T-helper 17 cell (primary cell): ENCODE results near the gene ILKAP. TPM values are rescaled to one million over a fixed set of nuclear protein-coding genes. Genes with fewer than 3 reads are reported as not detected.
A peak's percentile ranks its signal among the peaks of the same experiment; 100 is the strongest.

Source experiments
- ATAC-seq: fragments of 150-1000 bp; cut with Tn5 transposase; 2 replicates; pipeline ENCODE4 v1.10.0; 2021; ENCODE audit warnings: mild to moderate bottlenecking, moderate library complexity
- DNase-seq, 3 donors: peaks; one replicate each; pipeline versions ENCODE4 v3.0.0 to v3.0.0-alpha.2; 2020 to 2021
- H3K9me3 ChIP-seq: one replicate; pipeline ENCODE4 v1.7.0; 2013; ENCODE audit warnings: low read length, mild to moderate bottlenecking; ENCODE audit not compliant: control insufficient read depth, poor library complexity, severe bottlenecking
- H3K27ac Mint-ChIP-seq: one replicate; pipeline ENCODE4 v1.8.0; 2022; ENCODE audit warnings: mild to moderate bottlenecking, moderate library complexity, mixed read lengths
- H3K27me3 Mint-ChIP-seq: one replicate; pipeline ENCODE4 v1.8.0; 2022; ENCODE audit warnings: mixed read lengths
- H3K36me3 Mint-ChIP-seq: one replicate; pipeline ENCODE4 v1.8.0; 2022; ENCODE audit warnings: low read depth, mixed read lengths
- H3K4me1 Mint-ChIP-seq: one replicate; pipeline ENCODE4 v1.8.0; 2022; ENCODE audit warnings: mild to moderate bottlenecking, mixed read lengths
- H3K4me3 Mint-ChIP-seq: one replicate; pipeline ENCODE4 v1.8.0; 2022; ENCODE audit warnings: mild to moderate bottlenecking, moderate library complexity, mixed read lengths
- total RNA-seq, 4 donors: library from RNA in 2 of 4; stranded (reverse) in 2 of 4; gene quantifications; one replicate each; pipeline ENCODE4 v1.2.3 and lab custom pipeline; 2022 to 2026

The ILKAP gene
- total RNA-seq, 2 donors from 2014 or later: 114 to 123 TPM

GRCh38 chr2:238230699-238231098 is 27.2 kb upstream of the ILKAP start:
- DNase-seq (no peak), ATAC-seq (no peak)
- Mint-ChIP-seq H3K4me1 (peaks cover 33% of the 10 kb centered on the region), H3K36me3 (peaks cover 12% of the 10 kb centered on the region), H3K27ac (no peak overlapping the region), H3K4me3 (peak overlapping the region; percentile 71), H3K27me3 (peaks cover 32% of the 10 kb centered on the region)
- no peaks in the 10 kb centered on the region for H3K9me3 ChIP-seq

- Mint-ChIP-seq H3K4me1 (peaks cover 25% of the 10 kb centered on the region), H3K4me3 (no peak overlapping the region), H3K36me3 (peaks cover 9% of the 10 kb centered on the region), H3K27ac (no peak overlapping the region), H3K27me3 (peaks cover 23% of the 10 kb centered on the region)
- ATAC-seq (no peak), DNase-seq (no peak)
- no peaks in the 10 kb centered on the region for H3K9me3 ChIP-seq
These were observed 25.2 kb upstream of the ILKAP start for GRCh38 chr2:238228700-238229099.

GRCh38 chr2:238227587-238228032 is 24.1 kb upstream of the ILKAP start:
- no peak overlapping the region for H3K27ac Mint-ChIP-seq
- ATAC-seq (no peak), DNase-seq (no peak)
- peaks cover 9% of the 10 kb centered on the region for H3K36me3 Mint-ChIP-seq
- peaks cover 22% of the 10 kb centered on the region for H3K4me1 Mint-ChIP-seq
- H3K9me3 ChIP-seq: no peaks in the 10 kb centered on the region
- H3K4me3 Mint-ChIP-seq: no peak overlapping the region
- peaks cover 18% of the 10 kb centered on the region for H3K27me3 Mint-ChIP-seq

GRCh38 chr2:238226698-238227586 is 23.4 kb upstream of the ILKAP start:
- ATAC-seq (no peak), DNase-seq (no peak)
- peaks cover 22% of the 10 kb centered on the region for H3K4me1 Mint-ChIP-seq
- peaks cover 11% of the 10 kb centered on the region for H3K27me3 Mint-ChIP-seq
- H3K36me3 Mint-ChIP-seq: peaks cover 9% of the 10 kb centered on the region
- peak overlapping the region; percentile 37 for H3K27ac Mint-ChIP-seq
- no peaks in the 10 kb centered on the region for H3K9me3 ChIP-seq
- no peak overlapping the region for H3K4me3 Mint-ChIP-seq

- peak overlapping the region; percentile 37 for H3K27ac Mint-ChIP-seq
- no peak for ATAC-seq
These were observed 22.6 kb upstream of the ILKAP start for GRCh38 chr2:238225911-238226697.

GRCh38 chr2:238225121-238225520 is 21.6 kb upstream of the ILKAP start:
- Mint-ChIP-seq H3K4me1 (peaks cover 11% of the 10 kb centered on the region), H3K36me3 (peaks cover 6% of the 10 kb centered on the region), H3K27ac (no peak overlapping the region), H3K4me3 (no peak overlapping the region), H3K27me3 (no peaks in the 10 kb centered on the region)
- DNase-seq (no peak), ATAC-seq (no peak)
- no peaks in the 10 kb centered on the region for H3K9me3 ChIP-seq

More at GRCh38 chr2:238225911-238226697, 22.6 kb upstream of the ILKAP start:
- Mint-ChIP-seq H3K36me3 (peaks cover 9% of the 10 kb centered on the region), H3K4me1 (peaks cover 17% of the 10 kb centered on the region), H3K27me3 (peaks cover 6% of the 10 kb centered on the region), H3K4me3 (no peak overlapping the region)
- DNase-seq: no peak
- H3K9me3 ChIP-seq: no peaks in the 10 kb centered on the region

GRCh38 chr2:238224356-238225035 is 21.0 kb upstream of the ILKAP start:
- peaks cover 11% of the 10 kb centered on the region for H3K4me1 Mint-ChIP-seq
- ATAC-seq (no peak), DNase-seq (no peak)
- no peaks in the 10 kb centered on the region for H3K27me3 Mint-ChIP-seq
- H3K27ac Mint-ChIP-seq: no peak overlapping the region
- H3K9me3 ChIP-seq: no peaks in the 10 kb centered on the region
- H3K36me3 Mint-ChIP-seq: peaks cover 6% of the 10 kb centered on the region
- H3K4me3 Mint-ChIP-seq: no peak overlapping the region

GRCh38 chr2:238220892-238221521 is 17.5 kb upstream of the ILKAP start:
- peak; percentile 44 for ATAC-seq
- Mint-ChIP-seq H3K4me1 (no peaks in the 10 kb centered on the region), H3K4me3 (no peak overlapping the region), H3K27me3 (peaks cover 19% of the 10 kb centered on the region), H3K36me3 (no peaks in the 10 kb centered on the region), H3K27ac (no peak overlapping the region)
- H3K9me3 ChIP-seq: no peaks in the 10 kb centered on the region
- no peak for DNase-seq

GRCh38 chr2:238220274-238220891 is 16.9 kb upstream of the ILKAP start:
- H3K27ac Mint-ChIP-seq: no peak overlapping the region
- H3K27me3 Mint-ChIP-seq: peaks cover 24% of the 10 kb centered on the region
- H3K4me3 Mint-ChIP-seq: no peak overlapping the region
- ATAC-seq (no peak), DNase-seq (no peak)
- no peaks in the 10 kb centered on the region for H3K36me3 Mint-ChIP-seq
- no peaks in the 10 kb centered on the region for H3K4me1 Mint-ChIP-seq
- H3K9me3 ChIP-seq: no peaks in the 10 kb centered on the region

GRCh38 chr2:238216651-238217184 is 13.2 kb upstream of the ILKAP start:
- Mint-ChIP-seq H3K27ac (no peak overlapping the region), H3K36me3 (peaks cover 2% of the 10 kb centered on the region), H3K4me1 (no peaks in the 10 kb centered on the region), H3K27me3 (peaks cover 40% of the 10 kb centered on the region), H3K4me3 (no peak overlapping the region)
- no peaks in the 10 kb centered on the region for H3K9me3 ChIP-seq
- ATAC-seq (no peak), DNase-seq (no peak)

GRCh38 chr2:238207006-238207405 is 3.5 kb upstream of the ILKAP start:
- no peaks in the 10 kb centered on the region for H3K9me3 ChIP-seq
- H3K27ac Mint-ChIP-seq: no peak overlapping the region
- ATAC-seq (no peak), DNase-seq (no peak)
- H3K4me3 Mint-ChIP-seq: no peak overlapping the region
- H3K27me3 Mint-ChIP-seq: peaks cover under 1% of the 10 kb centered on the region
- peaks cover 2% of the 10 kb centered on the region for H3K36me3 Mint-ChIP-seq
- peaks cover 6% of the 10 kb centered on the region for H3K4me1 Mint-ChIP-seq

GRCh38 chr2:238203973-238204683 is 633 bp upstream of the ILKAP start:
- no peak for ATAC-seq
- Mint-ChIP-seq H3K27ac (peak overlapping the region; percentile 91), H3K27me3 (no peaks in the 10 kb centered on the region), H3K4me1 (peaks cover 17% of the 10 kb centered on the region), H3K36me3 (no peaks in the 10 kb centered on the region), H3K4me3 (peak overlapping the region; percentile 85)
- no peaks in the 10 kb centered on the region for H3K9me3 ChIP-seq
- DNase-seq: no peak
